Gastrocnemius medialis (tissue), 4 donors: Measurements from ENCODE around the gene CNGB1.

ENCODE experiments used
- CTCF ChIP-seq, 5 experiments: fragments of 450-650 bp in 3 of 5; fragments of 200-600 bp in 2 of 5; sonication (generic) in 2 of 5; IDR thresholded peaks in 4 of 5; conservative IDR thresholded peaks in 1 of 5; 1 replicate in 4 of 5; 2 replicates in 1 of 5; pipeline ENCODE4 v1.5.1; 2016 to 2019; ENCODE audit warnings: antibody characterized with exemption in 5 of 5, mild to moderate bottlenecking in 3 of 5, moderate library complexity in 3 of 5
- POLR2A ChIP-seq, 2 donors: fragments of 450-650 bp; IDR thresholded peaks; one replicate each; pipeline ENCODE4 v1.6.1; 2017; ENCODE audit warnings: antibody characterized with exemption in 2 of 2, mild to moderate bottlenecking in 2 of 2, moderate library complexity in 2 of 2

DNA sequence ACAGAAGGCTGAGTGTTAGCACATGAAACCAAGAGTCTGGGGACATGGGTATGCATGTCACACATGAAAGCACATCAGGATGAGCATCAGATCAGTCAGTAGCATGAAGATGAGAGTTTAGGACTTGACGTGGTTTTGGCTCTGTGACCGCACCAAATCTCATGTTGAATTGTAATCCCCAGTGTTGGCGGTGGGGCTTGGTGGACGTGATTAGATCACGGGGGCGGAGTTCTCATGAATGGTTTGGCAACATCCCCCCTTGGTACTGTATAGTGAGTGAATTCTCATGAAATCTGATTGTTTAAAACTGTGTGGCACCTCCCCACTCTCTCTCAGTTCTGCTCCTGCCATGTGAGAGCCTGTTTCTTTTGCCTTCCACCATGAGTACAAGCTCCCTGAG is 46.4 kb downstream of the CNGB1 start:
- no peak for TF ChIP-seq POLR2A (IDR thresholded peaks at IDR 0.05)
- TF ChIP-seq CTCF (IDR thresholded peaks at IDR 0.05 in 4 of 5, conservative IDR thresholded peaks at IDR 0.05 in 1 of 5) = no peak
